ENCODE results near the gene CHDH. TPM values are rescaled to one million over a fixed set of nuclear protein-coding genes. Genes with fewer than 3 reads are reported as not detected.

CHDH gene
- total and polyA plus RNA-seq, 8 donors: 9.3 to 28.2 (median 18.5) TPM

GRCh38 chr3:53800041-53800906 is 45.9 kb downstream of the CHDH start:
- no peaks in the 10 kb centered on the region for H3K27me3 ChIP-seq
- H3K9me3 ChIP-seq: no peaks in the 10 kb centered on the region
- ATAC-seq (no peak), DNase-seq (no peak), FAIRE-seq (no peak)
- H3K4me3 ChIP-seq: no peak overlapping the region
- H3K36me3 ChIP-seq: no peaks in the 10 kb centered on the region
- no peaks in the 10 kb centered on the region for H3K4me1 ChIP-seq
- intact Hi-C loops (cut with DNase I): no loop called here
- 80 to 82% methylated on average over 16 of the region's 16 CpGs for WGBS, 2 donors
- no peak for TF ChIP-seq CTCF (IDR thresholded peaks at IDR 0.05)
- no peak overlapping the region for H3K27ac ChIP-seq

- WGBS, 2 donors: 92 to 94% methylated on average over 12 of the region's 12 CpGs
- no peak overlapping the region for H3K4me3 ChIP-seq
- intact Hi-C loops (cut with DNase I): no loop called here
- DNase-seq (no peak), FAIRE-seq (no peak), ATAC-seq (no peak)
- no peak for TF ChIP-seq CTCF (IDR thresholded peaks at IDR 0.05)
- no peaks in the 10 kb centered on the region for H3K27me3 ChIP-seq
- H3K9me3 ChIP-seq: no peaks in the 10 kb centered on the region
- H3K4me1 ChIP-seq: no peaks in the 10 kb centered on the region
- no peak overlapping the region for H3K27ac ChIP-seq
- no peaks in the 10 kb centered on the region for H3K36me3 ChIP-seq
Observed at GRCh38 chr3:53799338-53799865, 46.8 kb downstream of the CHDH start.

GRCh38 chr3:53798144-53798543 is 48.1 kb downstream of the CHDH start:
- intact Hi-C loops (cut with DNase I): no loop called here
- H3K27me3 ChIP-seq: no peaks in the 10 kb centered on the region
- H3K27ac ChIP-seq: no peak overlapping the region
- FAIRE-seq (no peak), DNase-seq (no peak), ATAC-seq (no peak)
- WGBS, 2 donors: 79 to 91% methylated on average over 8 of the region's 8 CpGs
- no peaks in the 10 kb centered on the region for H3K9me3 ChIP-seq
- no peak overlapping the region for H3K4me3 ChIP-seq
- no peaks in the 10 kb centered on the region for H3K36me3 ChIP-seq
- no peaks in the 10 kb centered on the region for H3K4me1 ChIP-seq
- no peak for TF ChIP-seq CTCF (IDR thresholded peaks at IDR 0.05)

- Histone ChIP-seq H3K36me3 (no peaks in the 10 kb centered on the region), H3K9me3 (no peaks in the 10 kb centered on the region), H3K27me3 (no peaks in the 10 kb centered on the region), H3K4me3 (no peak overlapping the region), H3K4me1 (no peaks in the 10 kb centered on the region), H3K27ac (no peak overlapping the region)
- DNase-seq (no peak), ATAC-seq (peak in 3 of 4 donors; percentile 75 to 87 (median 75)), FAIRE-seq (no peak)
- WGBS, 2 donors: 33 to 40% methylated on average over 12 of the region's 12 CpGs
- intact Hi-C loops (cut with DNase I): no loop called here
- no peak for TF ChIP-seq CTCF (IDR thresholded peaks at IDR 0.05)
Observed at GRCh38 chr3:53795789-53796560, 50.2 kb downstream of the CHDH start.
